Neural cell (in vitro differentiated cells): Measurements from ENCODE around the gene KIT. TPM values are rescaled to one million over a fixed set of nuclear protein-coding genes. Genes with fewer than 3 reads are reported as not detected.

Source experiments
- H2AFZ ChIP-seq: fragments of 200-600, 300-800 bp; sonication (generic), shearing (Covaris generic); 2 replicates; pipeline ENCODE4 v1.6.0; 2014; ENCODE audit warnings: low read depth, mild to moderate bottlenecking, antibody characterized with exemption, low read length, moderate library complexity
- H3F3A ChIP-seq: fragments of 200-600 bp; shearing (Covaris generic); 2 replicates; pipeline ENCODE4 v1.6.1; 2016; ENCODE audit warnings: mild to moderate bottlenecking, moderate library complexity, mixed read lengths, antibody characterized with exemption, low read length; ENCODE audit not compliant: insufficient read depth, poor library complexity, severe bottlenecking
- H3K27ac ChIP-seq: fragments of 200-600, 300-800 bp; sonication (generic), shearing (Covaris generic); 2 replicates; pipeline ENCODE4 v1.5.1; 2014; ENCODE audit warnings: mild to moderate bottlenecking, low read length, moderate library complexity
- H3K27me3 ChIP-seq: fragments of 300-800, 200-600 bp; sonication (generic), shearing (Covaris generic); 2 replicates; pipeline ENCODE4 v1.6.0; 2014; ENCODE audit warnings: mild to moderate bottlenecking, low read depth, low read length, moderate library complexity; ENCODE audit not compliant: insufficient read depth
- H3K36me3 ChIP-seq: fragments of 300-800, 200-600 bp; sonication (generic), shearing (Covaris generic); 2 replicates; pipeline ENCODE4 v1.5.1; 2014; ENCODE audit warnings: mild to moderate bottlenecking, antibody characterized with exemption, low read length, moderate library complexity; ENCODE audit not compliant: insufficient read depth
- H3K4me2 ChIP-seq: fragments of 300-800, 200-600 bp; sonication (generic), shearing (Covaris generic); 2 replicates; pipeline ENCODE4 v1.6.0; 2014; ENCODE audit warnings: mild to moderate bottlenecking, low read length
- H3K4me3 ChIP-seq: fragments of 300-800, 200-600 bp; sonication (generic), shearing (Covaris generic); 2 replicates; pipeline ENCODE4 v1.5.1; 2014; ENCODE audit warnings: mild to moderate bottlenecking, low read length, moderate library complexity
- H3K79me2 ChIP-seq: fragments of 200-600 bp; shearing (Covaris generic); replicated peaks from 2 replicates; pipeline ENCODE4 v1.6.0; 2014; ENCODE audit warnings: mild to moderate bottlenecking, low read length, moderate library complexity; ENCODE audit not compliant: insufficient read depth
- H3K9ac ChIP-seq: fragments of 300-800, 200-600 bp; sonication (generic), shearing (Covaris generic); 2 replicates; pipeline ENCODE4 v1.6.1; 2016; ENCODE audit warnings: mild to moderate bottlenecking, low read length, mixed read lengths
- H3K9me2 ChIP-seq: fragments of 200-600 bp; shearing (Covaris generic); 2 replicates; pipeline ENCODE4 v1.6.1; 2016; ENCODE audit warnings: mild to moderate bottlenecking, low read length, mixed read lengths; ENCODE audit not compliant: insufficient read depth
- H3K9me3 ChIP-seq: fragments of 200-600, 300-800 bp; sonication (generic), shearing (Covaris generic); 2 replicates; pipeline ENCODE4 v1.6.1; 2016; ENCODE audit warnings: mild to moderate bottlenecking, mixed run types, low read length, moderate library complexity, mixed read lengths
- H4K20me1 ChIP-seq: fragments of 200-600 bp; shearing (Covaris generic); 2 replicates; pipeline ENCODE4 v1.6.1; 2016; ENCODE audit warnings: mild to moderate bottlenecking, mixed run types; ENCODE audit not compliant: insufficient read depth
- CTCF ChIP-seq: fragments of 450-650 bp; IDR thresholded peaks from 2 replicates; pipeline ENCODE4 v1.5.1; 2014; ENCODE audit warnings: antibody characterized with exemption, mild to moderate bottlenecking, moderate library complexity; ENCODE audit not compliant: poor library complexity, severe bottlenecking
- EP300 ChIP-seq: fragments of 450-650 bp; conservative IDR thresholded peaks from 2 replicates; pipeline ENCODE4 v1.6.1; 2014; ENCODE audit warnings: antibody characterized with exemption, mild to moderate bottlenecking, moderate library complexity; ENCODE audit not compliant: poor library complexity, severe bottlenecking
- EZH2 ChIP-seq: fragments of 200-600, 300-800 bp; shearing (Covaris generic), sonication (generic); IDR thresholded peaks from 2 replicates; pipeline ENCODE4 v1.6.1; 2014; ENCODE audit warnings: antibody characterized with exemption, low read length, borderline replicate concordance, mild to moderate bottlenecking; ENCODE audit not compliant: insufficient read depth, poor library complexity, severe bottlenecking
- MXI1 ChIP-seq: fragments of 450-650 bp; conservative IDR thresholded peaks from 2 replicates; pipeline ENCODE4 v1.6.1; 2014; ENCODE audit warnings: antibody characterized with exemption, mild to moderate bottlenecking; ENCODE audit not compliant: poor library complexity, severe bottlenecking
- POLR2AphosphoS5 ChIP-seq: IDR thresholded peaks from 2 replicates; pipeline ENCODE4 v1.6.1; 2012
- RAD21 ChIP-seq: fragments of 450-650 bp; conservative IDR thresholded peaks from 2 replicates; pipeline ENCODE4 v1.6.1; 2014; ENCODE audit warnings: antibody characterized with exemption, mild to moderate bottlenecking, moderate library complexity
- REST ChIP-seq: IDR thresholded peaks from 2 replicates; pipeline ENCODE4 v1.6.1; 2012; ENCODE audit warnings: borderline replicate concordance
- SMC3 ChIP-seq: fragments of 450-650 bp; conservative IDR thresholded peaks from 2 replicates; pipeline ENCODE4 v1.6.1; 2014; ENCODE audit warnings: antibody characterized with exemption, mild to moderate bottlenecking, moderate library complexity; ENCODE audit not compliant: poor library complexity
- TAF1 ChIP-seq: IDR thresholded peaks from 2 replicates; pipeline ENCODE4 v1.6.1; 2012; ENCODE audit warnings: low read depth
- polyA plus RNA-seq: library from polyadenylated mRNA; depleted of rRNA; stranded (reverse); fragments of >200 nt; gene quantifications from 2 replicates; pipeline ENCODE4 v1.2.3, GENCODE V29; 2014

The KIT gene
- polyA plus RNA-seq, 1 donor from 2014 or later, result 0.95 TPM

- Histone ChIP-seq H3K36me3 (no peaks in the 10 kb centered on the region), H3K27ac (no peak overlapping the region), H3K4me2 (no peak overlapping the region), H2AFZ (no peak overlapping the region), H3K9me2 (no peaks in the 10 kb centered on the region), H3K9ac (no peak overlapping the region), H3F3A (no peaks in the 10 kb centered on the region), H3K27me3 (peaks cover 59% of the 10 kb centered on the region), H4K20me1 (no peaks in the 10 kb centered on the region), H3K79me2 (no peaks in the 10 kb centered on the region), H3K4me3 (no peak overlapping the region), H3K9me3 (no peaks in the 10 kb centered on the region)
- no peak for TF ChIP-seq POLR2AphosphoS5
- no peak for TF ChIP-seq MXI1
- no peak for TF ChIP-seq EZH2
- no peak for TF ChIP-seq EP300
- no peak for TF ChIP-seq RAD21
- TF ChIP-seq REST, result no peak
- no peak for TF ChIP-seq CTCF
- TF ChIP-seq SMC3, result no peak
- no peak for TF ChIP-seq TAF1
Observed at GRCh38 chr4:54660591-54660990, 2.8 kb downstream of the KIT start.

GRCh38 chr4:54661169-54661568, 3.4 kb downstream of the KIT start:
- Histone ChIP-seq H2AFZ (no peak overlapping the region), H3K9ac (no peak overlapping the region), H3K9me3 (no peaks in the 10 kb centered on the region), H3K36me3 (no peaks in the 10 kb centered on the region), H3K79me2 (no peaks in the 10 kb centered on the region), H3F3A (no peaks in the 10 kb centered on the region), H3K27ac (no peak overlapping the region), H3K4me2 (no peak overlapping the region), H3K4me3 (no peak overlapping the region), H3K27me3 (peaks cover 58% of the 10 kb centered on the region), H3K9me2 (no peaks in the 10 kb centered on the region), H4K20me1 (no peaks in the 10 kb centered on the region)
- no peak for TF ChIP-seq TAF1
- no peak for TF ChIP-seq EZH2
- TF ChIP-seq REST, result no peak
- TF ChIP-seq RAD21, result no peak
- TF ChIP-seq MXI1, result no peak
- TF ChIP-seq POLR2AphosphoS5, result no peak
- no peak for TF ChIP-seq CTCF
- no peak for TF ChIP-seq EP300
- no peak for TF ChIP-seq SMC3
